HG02840 (cell line): ENCODE measurements around the gene MCOLN1.
"Not testable (repeated sequence)": the region's sequence is repeated elsewhere in the genome, so short reads cannot be mapped to it uniquely, and the experiment has no call there.

Experiments
- ATAC-seq: cut with Tn5 transposase; IDR thresholded peaks from one replicate; pipeline ENCODE4 v1.9.1; 2021; ENCODE audit warnings: mild to moderate bottlenecking, moderate library complexity, moderate number of reproducible peaks; ENCODE audit not compliant: unreplicated experiment, low FRiP score

The MCOLN1 gene

GRCh38 chr19:7562646-7563393 lies 40.4 kb downstream of the MCOLN1 start:
- no peak for ATAC-seq

GRCh38 chr19:7564866-7565265 lies 42.4 kb downstream of the MCOLN1 start:
- no peak for ATAC-seq

DNA sequence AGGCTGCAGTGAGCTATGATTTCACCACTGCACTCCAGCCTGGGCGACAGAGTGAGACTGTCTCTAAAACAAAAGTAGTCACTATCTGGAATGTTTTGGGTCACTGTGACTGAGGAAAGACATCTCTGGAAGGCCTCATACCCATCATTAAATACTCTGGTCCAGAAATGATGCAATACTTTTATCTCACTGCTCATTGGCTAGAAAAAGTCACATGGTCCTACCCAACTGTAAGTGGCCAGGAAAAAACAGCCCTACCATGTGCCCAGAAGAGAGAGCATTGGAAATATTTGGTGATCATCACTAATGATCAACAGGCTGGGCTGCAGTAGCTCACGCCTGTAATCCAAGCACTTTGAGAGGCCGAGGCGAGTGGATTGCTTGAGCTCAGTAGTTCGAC lies 42.9 kb downstream of the MCOLN1 start:
- no peak for ATAC-seq

DNA sequence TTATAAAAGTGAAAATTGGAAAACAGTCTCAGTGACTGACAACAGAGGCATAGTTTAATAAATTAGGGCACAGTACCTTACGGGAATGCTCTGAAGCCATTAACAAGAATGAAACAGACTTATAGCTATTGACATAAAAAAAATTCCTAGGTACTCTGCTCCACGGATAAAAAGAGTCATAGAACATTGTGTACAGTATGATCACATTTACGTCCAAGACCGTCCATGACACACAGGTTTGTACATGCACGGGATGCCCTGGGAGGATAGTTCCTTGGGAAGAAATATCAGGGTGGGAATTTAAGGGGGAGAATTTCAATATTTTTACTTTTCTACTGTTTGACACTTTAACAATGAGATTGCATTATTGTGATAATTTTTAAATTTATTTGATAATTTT lies 48.3 kb downstream of the MCOLN1 start:
- ATAC-seq = no peak

- no peak for ATAC-seq
Measured at GRCh38 chr19:7575434-7576040, 53.1 kb downstream of the MCOLN1 start.

DNA sequence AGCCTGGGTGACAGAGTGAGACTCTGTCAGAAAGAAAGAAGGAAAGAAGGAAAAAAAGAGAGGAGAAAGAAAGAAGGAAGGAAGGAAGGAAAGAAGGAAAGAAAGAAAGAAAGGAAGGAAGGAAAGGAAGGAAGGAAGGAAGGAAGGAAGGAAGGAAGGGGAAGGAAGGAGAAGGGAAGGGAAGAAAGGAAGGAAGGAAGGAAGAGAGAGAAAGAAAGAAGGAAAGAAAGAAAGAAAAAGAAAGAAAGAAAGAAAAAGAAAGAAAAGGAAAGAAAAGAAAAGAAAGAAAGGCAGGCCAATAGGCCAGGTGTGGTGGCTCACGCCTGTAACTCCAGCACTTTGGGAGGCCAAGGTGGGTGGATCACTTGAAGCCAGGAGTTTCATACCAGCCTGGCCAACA lies 55.0 kb downstream of the MCOLN1 start:
- not testable (repeated sequence) for ATAC-seq

DNA sequence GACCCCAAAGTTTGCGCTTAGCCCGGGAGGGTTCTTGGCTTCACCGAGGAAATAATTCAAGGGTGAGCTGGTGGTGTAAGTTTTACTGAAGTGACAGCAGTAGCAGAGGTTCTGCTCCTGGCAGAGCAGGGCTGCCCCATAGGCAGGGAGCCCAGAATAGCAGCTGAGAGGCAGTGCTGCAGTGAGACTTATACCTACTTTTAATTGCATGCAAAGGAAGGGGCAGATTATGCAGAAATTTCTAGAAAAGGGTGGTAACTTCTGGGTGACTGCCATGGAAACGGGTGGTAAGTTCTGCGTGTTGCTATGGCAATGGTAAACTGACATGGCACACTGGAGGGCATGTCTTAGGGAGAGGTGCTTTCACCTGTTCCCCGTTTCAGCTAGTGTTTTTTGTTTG lies 55.7 kb downstream of the MCOLN1 start:
- ATAC-seq = no peak

DNA sequence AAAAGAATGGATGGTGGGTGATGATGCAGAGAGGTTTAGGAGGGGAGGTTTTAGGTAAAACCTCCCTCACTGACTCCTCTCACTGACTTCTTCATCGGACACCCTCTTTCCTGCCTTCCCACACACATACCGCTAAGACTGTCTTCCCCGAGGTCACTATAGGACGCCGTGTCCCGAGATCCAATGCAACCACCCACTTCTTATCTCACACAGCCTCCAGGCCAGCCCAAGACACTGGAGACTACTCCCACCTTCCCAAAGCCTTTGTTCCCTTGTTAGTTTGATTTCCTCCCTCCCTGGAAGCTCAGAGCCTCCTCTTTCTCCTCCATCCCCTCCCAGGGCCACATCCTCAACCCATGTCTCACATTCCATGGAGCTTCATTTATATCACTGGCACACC lies 56.8 kb downstream of the MCOLN1 start:
- no peak for ATAC-seq

DNA sequence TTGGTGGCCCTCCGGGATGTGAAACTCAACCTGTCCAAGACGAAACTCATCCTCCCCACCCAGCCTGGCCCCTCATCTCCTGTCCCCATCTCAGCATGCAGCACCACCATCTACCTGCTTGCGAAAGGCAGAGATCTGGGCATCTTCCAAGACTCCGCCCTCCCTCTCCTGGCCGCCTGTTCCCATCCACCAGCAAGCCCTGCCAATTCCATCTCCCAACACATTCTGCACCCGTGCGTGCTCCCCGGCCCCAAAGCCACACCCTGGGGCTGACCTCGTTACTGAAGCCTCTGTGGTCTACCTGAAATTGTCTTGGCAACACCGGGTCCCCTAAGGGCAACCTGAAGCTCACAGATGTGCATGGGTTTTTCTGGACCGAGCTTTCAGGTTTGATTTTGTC lies 60.0 kb downstream of the MCOLN1 start:
- ATAC-seq = no peak
